Measurements from ENCODE around the gene ZNF579.

The ZNF579 gene

GRCh38 chr19:55599842-55600661 lies 19.4 kb upstream of the ZNF579 start, which contains the start of gene ZNF524:
TSS of gene ZNF524 (plus strand) at chr19:55600288. CDS start at chr19:55602113, 1,825 bp downstream.
- no peak for TF ChIP-seq CTCF (IDR thresholded peaks at IDR 0.05; ENCODE audit: low read depth, low read length, missing control alignments)
- DNase-seq: peak; percentile 83
- Histone ChIP-seq H3K27me3 (replicated peaks) (no peaks in the 10 kb centered on the region), H3K27ac (peak within 1 kb of the TSS; percentile 98), H3K36me3 (replicated peaks) (peaks cover 18% of the 10 kb centered on the region), H3K4me3 (ENCODE audit: low read depth, low read length) (peak within 1 kb of the TSS; percentile 79)
- in situ Hi-C loops (cut with HindIII; ENCODE audit: low pct_ligation_motif_present, low sequenced_read_pairs): loop anchor here (25.0 kb wide), 1 partner anchor 213 kb away; the partner anchor contains the start of genes RPL28, TMEM190 and TMEM238

- H3K36me3 ChIP-seq (replicated peaks): peaks cover 22% of the 10 kb centered on the region
- H3K27ac ChIP-seq: peak within 1 kb of the TSS; percentile 98
- peak; percentile 98 for DNase-seq
- peak within 1 kb of the TSS; percentile 79 for H3K4me3 ChIP-seq (ENCODE audit: low read depth, low read length)
- H3K27me3 ChIP-seq (replicated peaks): no peaks in the 10 kb centered on the region
- in situ Hi-C loops (cut with HindIII; ENCODE audit: low pct_ligation_motif_present, low sequenced_read_pairs): no loop called here
- no peak for TF ChIP-seq CTCF (IDR thresholded peaks at IDR 0.05; ENCODE audit: low read depth, low read length, missing control alignments)
These were observed 18.8 kb upstream of the ZNF579 start, which contains the start of gene FIZ1 for GRCh38 chr19:55599468-55599841. TSS of gene FIZ1 (minus strand) at chr19:55599517. CDS start at chr19:55597865, 1,652 bp downstream.

GRCh38 chr19:55598719-55599467 lies 18.2 kb upstream of the ZNF579 start:
- no peaks in the 10 kb centered on the region for H3K27me3 ChIP-seq (replicated peaks)
- in situ Hi-C loops (cut with HindIII; ENCODE audit: low pct_ligation_motif_present, low sequenced_read_pairs): no loop called here
- TF ChIP-seq CTCF (IDR thresholded peaks at IDR 0.05; ENCODE audit: low read depth, low read length, missing control alignments): no peak
- peak overlapping the region; percentile 98 for H3K27ac ChIP-seq
- H3K36me3 ChIP-seq (replicated peaks): peaks cover 23% of the 10 kb centered on the region
- peak overlapping the region; percentile 79 for H3K4me3 ChIP-seq (ENCODE audit: low read depth, low read length)
- peak; percentile 94 for DNase-seq

- DNase-seq: no peak
- no peak overlapping the region for H3K4me3 ChIP-seq (ENCODE audit: low read depth, low read length)
- H3K27ac ChIP-seq: no peak overlapping the region
- in situ Hi-C loops (cut with HindIII; ENCODE audit: low pct_ligation_motif_present, low sequenced_read_pairs): no loop called here
- H3K36me3 ChIP-seq (replicated peaks): peaks cover 25% of the 10 kb centered on the region
- no peaks in the 10 kb centered on the region for H3K27me3 ChIP-seq (replicated peaks)
- no peak for TF ChIP-seq CTCF (IDR thresholded peaks at IDR 0.05; ENCODE audit: low read depth, low read length, missing control alignments)
These were observed 17.4 kb upstream of the ZNF579 start for GRCh38 chr19:55598034-55598433.

GRCh38 chr19:55597501-55597921 lies 16.9 kb upstream of the ZNF579 start:
- no peak for TF ChIP-seq CTCF (IDR thresholded peaks at IDR 0.05; ENCODE audit: low read depth, low read length, missing control alignments)
- no peaks in the 10 kb centered on the region for H3K27me3 ChIP-seq (replicated peaks)
- H3K27ac ChIP-seq: no peak overlapping the region
- H3K36me3 ChIP-seq (replicated peaks): peaks cover 28% of the 10 kb centered on the region
- no peak overlapping the region for H3K4me3 ChIP-seq (ENCODE audit: low read depth, low read length)
- in situ Hi-C loops (cut with HindIII; ENCODE audit: low pct_ligation_motif_present, low sequenced_read_pairs): no loop called here
- no peak for DNase-seq

Data from brain microvascular endothelial cell (primary cell).